GM19328 (cell line): ENCODE results near the gene PFN4.
"Not testable (repeated sequence)": the region's sequence is repeated elsewhere in the genome, so short reads cannot be mapped to it uniquely, and the experiment has no call there.

Experiments used
- ATAC-seq: cut with Tn5 transposase; IDR thresholded peaks from one replicate; pipeline ENCODE4 v1.9.1; 2021; ENCODE audit warnings: mild to moderate bottlenecking, moderate library complexity; ENCODE audit not compliant: unreplicated experiment

The PFN4 gene

DNA sequence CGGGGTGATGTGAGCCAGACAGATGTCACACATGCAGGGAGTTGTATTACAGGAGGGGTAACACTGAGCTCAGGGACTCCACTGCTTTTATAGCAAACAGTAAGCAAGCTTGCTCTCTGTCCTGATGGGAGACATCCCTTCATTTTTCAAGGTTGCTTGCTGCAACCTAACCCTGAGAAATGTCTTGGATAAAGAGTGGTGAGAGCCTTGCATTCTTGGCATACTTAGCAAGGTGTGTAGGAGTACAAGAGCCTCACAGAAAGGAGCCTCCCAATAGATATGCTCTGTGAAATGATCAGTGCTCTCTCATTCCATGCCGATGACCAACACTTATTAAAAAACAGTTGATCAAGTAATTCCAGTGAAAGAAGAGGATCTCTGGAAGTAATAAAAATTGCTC is 8.1 kb downstream of the PFN4 start:
- ATAC-seq, result no peak

DNA sequence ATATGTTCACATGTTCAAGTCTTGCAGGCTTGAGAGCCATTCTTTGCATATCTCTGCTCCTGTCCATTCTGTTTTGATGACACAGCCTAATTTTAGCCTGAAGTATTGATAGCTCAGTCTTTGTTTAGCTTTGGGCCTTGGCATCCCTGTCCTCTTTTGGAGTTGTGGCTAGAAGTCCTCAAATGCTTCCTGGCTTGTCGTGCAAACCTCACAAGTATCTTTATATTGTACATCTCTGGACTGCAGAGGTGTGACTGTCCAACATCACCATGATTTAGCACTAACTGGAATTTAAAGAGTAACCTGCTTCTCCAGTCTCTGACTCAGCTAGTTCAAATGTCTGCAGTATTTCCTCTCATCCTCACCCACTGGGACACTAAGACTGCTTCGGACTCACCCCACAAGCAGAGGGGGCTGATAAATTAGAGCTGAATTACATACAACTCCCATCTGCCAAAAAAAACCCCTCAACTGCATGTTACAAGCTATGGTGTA is 11.7 kb downstream of the PFN4 start:
- ATAC-seq, result no peak

GRCh38 chr2:24110660-24111303 is 12.4 kb downstream of the PFN4 start:
- no peak for ATAC-seq

- not testable (repeated sequence) for ATAC-seq
These were observed 13.7 kb downstream of the PFN4 start for GRCh38 chr2:24109431-24109830.

- ATAC-seq, result no peak
These were observed 15.8 kb downstream of the PFN4 start for GRCh38 chr2:24107336-24107735.

- no peak for ATAC-seq
These were observed 16.3 kb downstream of the PFN4 start for GRCh38 chr2:24106786-24107185.

- no peak for ATAC-seq
These were observed 17.3 kb downstream of the PFN4 start for GRCh38 chr2:24105816-24106215.

DNA sequence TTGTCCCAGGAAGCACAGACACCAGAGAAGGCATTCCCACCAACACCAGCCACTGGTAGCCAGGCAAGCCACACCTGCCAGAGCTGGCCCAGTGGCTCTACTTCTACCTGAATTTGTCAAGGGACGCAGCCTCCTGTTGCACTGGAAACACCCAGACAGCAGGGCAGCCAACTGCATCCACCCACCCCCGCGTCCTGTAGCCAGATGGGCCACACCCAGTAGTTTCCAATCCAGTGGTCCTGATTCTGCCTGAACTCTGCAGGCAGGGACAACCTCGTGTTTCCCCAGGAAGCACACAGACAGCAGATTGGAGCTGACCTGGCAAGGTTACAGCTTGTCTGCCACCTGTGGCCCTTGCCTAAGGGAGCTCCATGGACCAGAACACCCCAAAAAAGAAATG is 18.2 kb downstream of the PFN4 start:
- no peak for ATAC-seq

- ATAC-seq, result no peak
These were observed 19.0 kb downstream of the PFN4 start for GRCh38 chr2:24104110-24104650.

DNA sequence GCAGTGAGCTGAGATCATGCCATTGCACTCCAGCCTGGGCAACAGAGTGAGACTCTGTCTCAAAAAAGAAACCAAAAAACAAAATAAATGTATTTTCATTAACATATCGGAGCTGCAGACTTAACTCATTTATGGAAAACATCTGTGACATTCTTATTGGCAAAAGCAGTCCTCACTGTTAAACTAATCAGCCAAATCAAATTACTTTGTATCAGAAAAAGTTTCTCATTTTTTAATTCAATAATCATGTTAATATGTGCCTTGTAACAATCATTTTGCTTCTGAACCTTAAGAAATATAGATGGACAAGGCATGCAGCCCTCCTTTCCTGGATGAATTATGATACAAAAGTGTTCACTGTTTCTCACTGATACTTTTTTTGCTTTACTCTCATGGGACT is 20.5 kb downstream of the PFN4 start:
- no peak for ATAC-seq

DNA sequence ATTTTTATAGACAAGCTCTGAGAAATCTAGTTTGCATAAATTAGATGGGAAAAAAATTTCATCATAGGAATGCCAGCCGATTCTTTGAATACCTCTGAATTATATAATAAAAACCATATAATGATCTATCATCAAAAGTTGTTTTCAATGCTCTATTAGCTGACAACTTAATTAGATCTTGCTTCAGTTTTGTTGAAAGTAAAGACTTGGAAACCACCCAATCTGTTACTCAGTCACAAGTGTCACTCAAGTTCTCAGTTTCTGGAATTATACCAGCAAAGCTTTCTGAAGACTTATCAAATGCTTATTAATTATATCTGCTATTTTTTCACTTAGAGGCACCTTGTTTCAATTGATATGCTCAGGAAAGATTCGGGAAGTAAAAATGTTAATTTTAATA is 21.1 kb downstream of the PFN4 start:
- no peak for ATAC-seq

- ATAC-seq, result not testable (repeated sequence)
These were observed 22.4 kb downstream of the PFN4 start for GRCh38 chr2:24100732-24101131.

DNA sequence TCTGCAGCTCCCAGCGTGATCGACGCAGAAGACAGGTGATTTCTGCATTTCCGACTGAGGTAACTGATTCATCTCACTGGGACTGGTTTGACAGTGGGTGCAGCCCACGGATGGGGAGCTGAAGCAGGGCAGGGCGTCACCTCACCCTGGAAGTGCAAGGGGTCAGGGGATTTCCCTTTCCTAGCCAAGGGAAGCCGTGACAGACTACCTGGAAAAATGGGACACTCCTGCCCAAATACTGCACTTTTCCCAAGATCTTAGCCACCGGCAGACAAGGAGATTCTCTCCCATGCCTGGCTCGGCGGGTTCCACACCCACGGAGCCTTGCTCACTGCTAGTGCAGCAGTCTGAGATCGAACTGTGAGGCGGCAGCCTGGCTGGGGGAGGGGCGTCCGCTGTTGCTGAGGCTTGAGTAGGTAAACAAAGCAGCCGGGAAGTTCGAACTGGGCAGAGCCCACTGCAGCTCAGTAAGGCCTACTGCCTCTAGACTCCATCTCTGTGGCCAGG is 27.9 kb downstream of the PFN4 start:
- ATAC-seq, result not testable (repeated sequence)

- not testable (repeated sequence) for ATAC-seq
These were observed 29.9 kb downstream of the PFN4 start for GRCh38 chr2:24093270-24093669.

DNA sequence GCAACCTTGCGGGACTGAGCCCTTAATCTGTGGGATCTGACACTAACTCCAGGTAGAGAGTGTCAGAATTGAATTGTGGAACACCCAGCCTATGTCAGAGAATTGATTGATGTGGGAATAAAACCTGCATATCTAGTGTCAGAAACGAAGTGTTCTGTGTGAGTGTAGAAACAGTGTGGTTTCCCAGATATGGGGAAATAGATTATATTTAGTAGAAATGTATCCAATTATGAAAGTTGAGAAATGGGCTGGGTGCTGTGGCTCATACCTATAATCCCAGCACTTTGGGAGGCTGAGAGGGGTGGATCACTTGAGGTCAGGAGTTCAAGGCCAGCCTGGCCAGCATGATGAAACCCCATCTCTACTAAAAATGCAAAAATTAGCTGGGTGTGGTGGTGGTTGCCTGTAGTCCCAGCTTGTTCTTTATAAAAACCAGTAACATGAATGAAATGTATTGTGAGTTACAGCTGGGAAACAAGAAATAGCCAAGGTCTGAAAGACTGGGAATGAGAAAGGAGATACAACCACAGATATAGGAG is 34.2 kb downstream of the PFN4 start:
- no peak for ATAC-seq

DNA sequence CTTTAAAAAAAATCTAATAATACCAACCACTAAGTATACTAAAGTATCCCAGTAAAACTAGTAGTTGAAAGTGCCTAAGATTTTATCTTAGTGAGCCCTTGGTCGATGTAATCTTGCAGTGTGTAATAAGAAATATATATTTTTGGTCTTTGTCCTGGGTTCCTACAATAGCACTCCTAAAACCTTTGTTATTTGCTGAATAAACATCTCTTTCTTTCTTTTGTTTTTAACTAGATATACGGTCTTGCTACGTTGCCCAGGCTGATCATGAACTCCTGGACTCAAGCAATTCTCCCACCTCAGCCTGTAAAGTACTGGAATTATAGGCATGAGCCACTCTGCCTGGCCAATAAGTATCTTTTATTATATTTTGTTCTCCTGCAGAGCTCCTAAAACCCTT is 36.1 kb downstream of the PFN4 start:
- ATAC-seq, result no peak

GRCh38 chr2:24086241-24086640 is 36.9 kb downstream of the PFN4 start:
- no peak for ATAC-seq

GRCh38 chr2:24085200-24085489 is 38.0 kb downstream of the PFN4 start:
- ATAC-seq, result no peak

GRCh38 chr2:24084386-24085199 is 38.5 kb downstream of the PFN4 start, which contains the start of gene TP53I3:
TSS of gene TP53I3 (minus strand) at chr2:24084834. CDS start at chr2:24084326, 508 bp downstream.
- ATAC-seq, result peak; percentile 67

DNA sequence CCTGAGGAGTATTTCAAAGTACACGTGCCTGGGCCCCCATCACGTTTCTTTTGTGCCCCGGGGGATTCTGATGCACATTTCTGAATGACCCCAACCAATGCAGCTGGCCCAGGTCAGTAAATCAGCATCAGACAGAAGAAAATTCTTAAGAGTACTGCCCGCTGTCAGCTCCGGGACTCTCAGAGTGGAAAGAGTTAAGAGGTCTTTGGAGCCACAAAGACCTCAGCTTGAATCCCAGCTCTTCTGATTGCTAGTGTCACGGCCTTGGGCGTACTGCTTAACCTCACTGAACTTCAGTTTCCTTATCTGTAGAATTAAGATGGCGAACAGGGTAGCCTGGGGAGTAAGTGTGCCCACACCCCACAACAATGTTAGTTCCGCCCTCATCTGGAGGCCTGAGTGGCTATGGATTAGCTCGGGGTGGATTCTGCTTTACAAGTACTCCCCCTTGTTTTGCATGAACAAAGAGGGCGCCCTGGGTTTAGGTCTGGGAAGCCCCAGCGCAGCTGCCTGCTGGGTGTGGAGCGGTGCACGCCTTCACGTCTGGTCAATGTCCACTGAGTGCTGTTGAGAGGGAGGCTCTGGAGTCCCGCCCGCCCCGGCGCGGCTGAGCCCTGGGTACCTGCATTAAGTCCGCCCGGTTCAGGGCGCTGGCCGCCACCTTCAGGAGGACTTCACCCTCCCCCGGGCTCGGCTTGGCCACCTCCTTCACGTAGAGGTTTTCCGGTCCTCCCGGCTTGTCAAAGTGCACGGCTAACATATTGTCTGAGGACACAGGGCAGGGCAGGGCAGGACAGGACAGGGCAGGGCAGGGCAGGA is 39.4 kb downstream of the PFN4 start:
- ATAC-seq, result peak; percentile 69
